Endothelial cell of hepatic sinusoid (primary cell): ENCODE data around the gene GALNT10.

Experiments used
- in situ Hi-C: cut with HindIII; loops from 2 replicates; pipeline ENCODE4 v1.10.0; 2017; ENCODE audit warnings: low sequenced_read_pairs

GALNT10 gene

DNA sequence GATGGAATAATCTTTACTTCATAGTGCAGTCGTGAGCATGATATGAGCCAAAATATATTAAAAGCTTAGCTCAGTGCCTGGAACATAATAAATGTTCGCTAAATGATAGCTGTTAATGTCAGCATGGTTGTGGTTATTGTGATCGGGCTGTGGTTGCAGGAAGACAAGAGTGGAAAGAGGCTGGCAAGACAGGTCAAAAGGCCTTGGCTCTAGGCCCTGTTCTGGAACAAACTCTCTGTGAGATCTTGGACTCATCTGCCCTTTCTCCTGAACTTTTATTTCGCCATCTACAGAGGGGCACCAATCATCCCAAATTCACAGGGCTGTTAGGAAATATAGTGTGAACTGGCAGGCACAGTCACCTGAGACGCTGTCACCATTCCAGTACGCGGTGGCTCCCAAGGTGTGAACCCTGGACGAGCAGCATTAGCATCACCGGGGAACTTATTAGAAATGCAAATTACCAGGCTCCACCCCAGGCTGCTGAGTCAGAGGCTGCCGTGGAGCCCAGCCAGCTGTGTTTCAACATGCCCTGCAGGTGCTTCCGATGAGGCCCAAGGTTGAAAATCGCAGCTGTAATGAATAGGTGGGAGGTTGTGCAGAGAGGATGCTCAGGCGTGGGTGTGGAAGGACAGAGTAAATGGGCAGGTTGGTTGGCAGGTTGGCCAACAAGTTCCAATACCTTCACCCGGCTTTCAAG lies 205.0 kb downstream of the GALNT10 start:
- in situ Hi-C loops, result no loop called here

GRCh38 chr5:154396128-154396527 lies 205.6 kb downstream of the GALNT10 start:
- in situ Hi-C loops, result no loop called here

DNA sequence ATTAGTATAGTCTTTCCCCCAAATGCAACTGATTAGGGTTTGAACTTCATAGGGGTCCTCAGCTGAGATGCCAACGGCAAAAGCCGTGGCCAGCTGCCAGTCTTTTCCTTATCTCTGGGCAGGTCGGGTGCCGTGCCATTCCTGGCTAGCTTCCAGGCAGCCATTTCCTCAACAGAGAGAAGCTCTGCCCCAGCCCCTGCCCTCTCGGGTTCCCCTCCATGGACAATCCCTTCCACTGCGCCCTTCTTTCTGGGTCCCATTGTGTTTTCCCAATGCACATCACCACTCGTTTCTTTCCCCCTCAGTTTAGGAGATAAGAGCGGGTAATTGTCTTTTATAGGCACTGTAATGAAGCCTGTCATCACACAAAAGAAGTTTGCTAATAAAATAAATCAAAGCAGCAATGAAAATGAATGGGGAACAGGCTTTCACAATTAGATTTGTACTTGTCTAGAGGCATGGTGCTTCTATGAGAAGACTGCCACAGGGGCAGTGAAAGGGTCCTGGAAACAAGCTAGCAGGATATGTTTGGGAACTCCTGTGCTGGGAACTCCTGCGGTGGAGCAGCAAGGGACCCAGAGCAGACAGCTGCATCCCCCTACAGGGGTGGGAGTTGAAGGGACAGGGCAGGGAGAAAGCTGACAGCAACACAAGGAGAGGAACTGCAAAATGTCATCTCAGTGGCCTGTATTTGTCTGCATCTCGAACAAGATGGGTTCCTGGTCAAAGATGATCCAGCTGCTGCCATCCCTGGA lies 207.3 kb downstream of the GALNT10 start:
- in situ Hi-C loops, result no loop called here

GRCh38 chr5:154400678-154401077 lies 210.1 kb downstream of the GALNT10 start:
- in situ Hi-C loops, result no loop called here

DNA sequence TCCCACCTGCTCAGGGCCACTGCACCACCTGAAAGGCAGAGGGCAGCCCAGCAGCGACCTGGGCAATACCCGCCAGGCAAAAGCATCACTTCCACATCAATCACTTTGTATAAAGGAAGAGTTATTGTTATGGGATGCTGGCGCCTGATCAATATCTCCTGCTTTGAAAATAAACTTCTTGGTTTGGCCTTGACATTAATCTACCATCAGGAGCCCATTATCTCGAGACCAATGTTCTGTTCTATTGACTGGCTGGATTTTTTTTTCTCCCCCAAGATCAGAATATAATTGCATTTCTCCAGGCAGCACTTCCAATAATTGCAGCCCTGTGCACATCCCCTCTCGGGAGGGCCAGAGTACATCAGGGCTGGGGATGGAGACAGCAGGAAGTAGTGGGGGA lies 210.8 kb downstream of the GALNT10 start:
- in situ Hi-C loops, result no loop called here

- in situ Hi-C loops, result no loop called here
Measured at GRCh38 chr5:154401931-154402330, 211.4 kb downstream of the GALNT10 start.

DNA sequence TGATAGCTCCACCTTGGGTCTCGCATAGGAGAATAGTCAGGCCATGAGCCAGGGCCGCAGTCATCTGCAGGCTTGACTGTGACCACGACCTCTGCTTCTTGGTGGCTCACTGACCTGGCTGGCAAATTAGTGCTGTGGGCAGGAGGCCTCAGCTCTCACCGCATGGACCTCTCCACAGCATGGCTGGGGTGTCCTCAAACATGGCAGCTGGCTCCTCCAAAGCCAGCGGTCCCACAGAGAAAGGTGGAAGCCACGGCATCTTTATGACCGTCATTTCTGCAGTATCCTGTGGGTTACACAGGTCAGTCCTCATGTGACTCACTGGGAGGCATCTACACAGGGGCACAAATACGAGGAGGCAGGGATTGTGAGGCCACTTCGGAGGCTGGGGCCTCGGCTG lies 212.1 kb downstream of the GALNT10 start:
- in situ Hi-C loops, result no loop called here

DNA sequence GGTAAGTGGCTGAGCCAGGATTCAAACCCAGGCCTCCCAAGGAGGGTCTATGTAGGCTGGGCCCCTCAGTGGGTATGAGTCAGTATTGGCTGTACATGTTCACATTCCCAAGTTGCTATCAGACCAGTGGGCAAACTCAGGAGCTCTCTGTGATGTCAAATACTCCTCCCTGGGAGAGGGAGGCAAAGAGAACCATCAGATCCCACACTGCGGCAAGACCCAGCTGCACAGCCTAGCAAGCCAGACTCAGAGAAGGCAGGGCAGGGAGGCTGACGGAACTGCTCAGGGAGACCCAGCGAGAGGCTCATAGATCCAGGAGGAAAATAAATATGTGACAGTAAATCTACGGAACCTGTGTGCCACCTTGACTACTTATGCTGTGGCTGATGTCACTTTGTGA lies 212.7 kb downstream of the GALNT10 start:
- in situ Hi-C loops, result no loop called here

DNA sequence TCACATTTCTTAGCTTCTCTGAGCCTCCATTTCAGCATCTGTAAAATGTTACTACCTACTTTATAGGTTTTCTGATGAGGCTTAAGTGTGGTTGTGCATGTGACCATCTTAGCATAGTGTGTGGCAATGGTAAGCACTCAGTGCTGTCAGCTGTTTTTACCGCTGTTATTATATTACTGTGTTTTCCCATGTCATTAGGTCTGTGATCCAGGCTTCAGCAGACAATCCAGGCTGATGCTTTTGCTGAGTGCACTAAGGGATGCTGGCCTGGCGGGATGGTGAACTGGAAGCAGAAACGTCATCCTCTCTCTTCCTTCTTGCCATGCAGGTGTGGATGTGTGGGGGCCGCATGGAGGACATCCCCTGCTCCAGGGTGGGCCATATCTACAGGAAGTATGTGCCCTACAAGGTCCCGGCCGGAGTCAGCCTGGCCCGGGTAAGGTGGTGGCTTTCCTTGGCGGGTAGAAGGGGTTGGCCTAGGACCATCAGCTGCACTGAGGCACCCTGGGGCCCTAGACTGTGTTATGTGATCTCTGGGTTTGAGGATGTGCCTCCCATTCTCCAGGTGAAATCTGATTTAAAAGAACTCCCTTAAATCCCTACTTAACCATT lies 213.3 kb downstream of the GALNT10 start:
- in situ Hi-C loops, result no loop called here

- in situ Hi-C loops, result no loop called here
Measured at GRCh38 chr5:154405078-154405792, 214.7 kb downstream of the GALNT10 start.

DNA sequence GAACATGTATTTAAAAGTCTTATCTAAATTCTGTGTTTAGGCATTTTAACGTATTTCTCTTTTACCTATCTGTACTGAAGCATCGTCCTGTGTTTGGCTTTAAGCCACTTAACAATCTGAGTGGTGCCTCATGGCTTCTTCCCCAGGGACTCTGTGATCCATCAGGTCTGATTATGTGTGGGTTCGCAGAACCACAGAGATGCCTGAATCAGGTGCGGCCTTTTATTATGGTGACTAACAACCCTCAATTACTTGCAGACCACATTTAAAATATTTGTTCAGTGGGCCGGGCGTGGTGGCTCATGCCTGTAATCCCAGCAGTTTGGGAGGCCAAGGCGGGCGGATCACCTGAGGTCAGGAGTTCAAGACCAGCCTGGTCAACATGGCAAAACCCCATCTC lies 215.7 kb downstream of the GALNT10 start:
- in situ Hi-C loops, result no loop called here

GRCh38 chr5:154406826-154407225 lies 216.3 kb downstream of the GALNT10 start:
- in situ Hi-C loops, result no loop called here

DNA sequence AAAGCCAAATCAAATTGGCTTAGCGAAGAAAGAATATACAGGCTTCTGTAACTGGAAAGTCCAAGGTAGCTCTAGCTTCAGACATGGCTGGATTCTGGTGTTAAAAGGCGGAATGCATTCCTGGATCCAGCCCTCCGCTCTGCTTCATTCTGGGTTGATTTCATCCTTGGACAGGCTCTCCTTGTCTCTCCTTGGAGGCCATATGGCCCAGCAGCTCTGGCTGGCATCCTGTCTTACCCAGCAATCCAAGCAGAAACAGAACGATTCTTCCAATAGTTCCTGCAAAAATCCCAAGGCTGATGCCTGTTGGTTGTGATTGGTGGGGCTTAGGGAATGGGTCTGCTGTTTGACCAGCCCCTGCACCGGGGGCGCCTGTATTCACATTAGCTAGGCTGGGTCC lies 218.3 kb downstream of the GALNT10 start:
- in situ Hi-C loops, result no loop called here

- in situ Hi-C loops, result no loop called here
Measured at GRCh38 chr5:154409230-154409840, 218.8 kb downstream of the GALNT10 start.

DNA sequence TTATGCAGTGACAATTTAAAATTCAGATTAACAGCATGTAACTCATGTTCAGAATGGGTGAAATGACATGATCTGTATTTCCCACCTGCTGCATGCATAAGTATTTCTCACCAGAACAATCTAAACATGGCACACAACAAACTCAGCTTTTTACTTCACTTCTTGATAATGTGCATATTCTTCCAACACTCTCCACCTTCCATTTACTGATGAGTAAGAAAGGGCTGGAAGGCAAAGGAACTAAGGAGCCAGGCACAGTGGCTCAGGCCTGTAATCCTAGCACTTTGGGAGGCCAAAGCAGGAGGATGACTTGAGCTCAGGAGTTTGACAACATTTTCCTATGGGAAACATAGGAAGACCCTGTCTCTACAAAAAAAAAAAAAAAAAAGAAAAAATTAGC lies 219.5 kb downstream of the GALNT10 start:
- in situ Hi-C loops, result no loop called here

DNA sequence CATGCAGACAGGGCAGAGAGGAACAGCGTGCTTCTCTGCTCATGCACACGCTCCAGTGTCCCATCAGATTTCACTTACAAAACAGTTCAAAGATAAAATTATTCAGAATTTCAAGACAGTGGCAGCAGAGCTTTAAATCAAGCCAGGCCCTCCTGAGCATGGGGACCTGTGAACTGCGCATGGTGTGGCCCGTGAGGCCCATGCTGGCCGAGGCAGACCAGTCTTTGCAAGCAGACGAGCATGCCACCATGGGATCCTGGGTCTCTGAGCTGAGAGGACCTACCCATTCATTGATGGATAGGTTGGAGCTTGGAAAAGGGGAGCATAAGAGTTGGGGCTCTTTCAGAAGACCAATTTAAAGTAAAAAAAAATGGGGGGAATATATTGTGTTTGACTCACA lies 220.3 kb downstream of the GALNT10 start:
- in situ Hi-C loops, result no loop called here

DNA sequence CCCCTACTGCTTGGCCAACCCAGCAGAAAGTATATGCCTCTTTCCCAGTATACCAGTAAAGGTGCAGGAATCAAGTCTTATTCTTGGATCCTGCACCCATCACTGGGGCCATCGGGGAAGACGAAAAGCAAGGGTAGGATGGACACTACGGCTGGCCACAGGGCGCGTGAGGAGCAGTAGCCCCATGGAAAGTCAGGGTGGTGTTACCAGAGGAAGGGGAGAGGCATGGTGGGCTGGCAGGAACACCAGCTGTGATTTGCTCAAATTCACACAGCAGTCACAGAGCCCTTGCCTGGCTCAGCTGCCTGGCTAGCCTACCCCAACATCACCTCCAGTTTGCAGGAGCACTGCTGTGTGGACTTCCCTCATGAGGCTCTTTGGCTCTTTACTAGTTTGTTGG lies 220.8 kb downstream of the GALNT10 start:
- in situ Hi-C loops, result no loop called here

DNA sequence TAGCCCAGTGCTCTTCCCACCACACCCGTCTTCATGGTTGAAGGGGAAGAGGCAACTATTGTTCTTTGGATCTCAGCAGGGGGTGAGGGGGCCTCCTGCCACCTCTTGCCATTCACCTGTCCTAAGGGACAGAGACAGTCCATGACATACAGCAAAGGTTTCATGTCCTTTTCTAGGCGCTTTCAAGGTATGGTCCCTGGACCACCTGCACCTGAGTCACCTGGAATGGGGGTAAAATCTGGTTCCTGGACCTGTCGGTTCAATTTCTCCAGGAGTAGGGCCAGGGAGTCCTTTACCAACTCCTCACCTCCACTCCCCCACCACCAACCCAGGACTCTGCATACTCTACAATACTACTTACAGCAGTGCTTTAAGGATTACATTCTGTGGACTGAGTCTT lies 221.8 kb downstream of the GALNT10 start:
- in situ Hi-C loops, result no loop called here

GRCh38 chr5:154412925-154413324 lies 222.4 kb downstream of the GALNT10 start:
- in situ Hi-C loops, result no loop called here

- in situ Hi-C loops, result no loop called here
Measured at GRCh38 chr5:154415114-154415513, 224.6 kb downstream of the GALNT10 start.

DNA sequence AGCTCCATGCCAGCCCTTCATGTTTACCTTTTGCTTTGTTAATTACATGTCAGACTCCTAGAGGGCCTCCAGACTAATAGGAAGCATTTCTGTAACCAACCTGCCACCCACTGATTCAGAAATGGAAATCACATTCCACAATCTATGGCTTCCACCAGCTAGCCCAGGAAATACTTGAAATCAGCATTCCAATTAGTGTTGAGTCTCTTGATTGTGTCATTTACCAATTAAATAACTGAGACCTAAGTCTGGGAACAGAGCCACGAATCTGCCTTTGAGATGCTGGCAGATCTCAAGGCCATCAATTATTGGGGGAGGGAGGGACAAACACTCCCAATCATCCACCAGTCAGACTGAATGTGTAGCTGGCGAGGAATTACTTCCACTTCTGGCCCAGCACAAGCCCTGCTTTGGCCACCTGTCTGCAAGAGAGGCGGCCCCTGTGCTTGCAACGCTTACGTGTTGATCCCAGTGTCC lies 227.8 kb downstream of the GALNT10 start:
- in situ Hi-C loops, result no loop called here
